PC-9 (cell line): ENCODE data around the gene MAGI2. TPM values are rescaled to one million over a fixed set of nuclear protein-coding genes. Genes with fewer than 3 reads are reported as not detected.

Source experiments
- BruUV-seq: library from RNA; stranded (reverse); fragments of 400-500 nt; replicated peaks from 2 replicates; lab custom pipeline; 2021; lab: Mats Ljungman, UMichigan
- CTCF ChIA-PET: fragments of 300-600 bp; sonication (Branson Sonifier 250); formaldehyde crosslinking; loops from one replicate; lab custom pipeline; 2022; ENCODE audit warnings: antibody characterized with exemption; lab: Charles Lee
- POLR2A ChIA-PET: fragments of 300-600 bp; sonication (Branson Sonifier 250); formaldehyde crosslinking; loops from one replicate; lab custom pipeline; 2022; ENCODE audit warnings: antibody characterized with exemption; ENCODE audit not compliant: unreplicated experiment; lab: Charles Lee
- DNase-seq, 2 experiments: peaks; one replicate each; pipeline versions ENCODE4 v3.0.0 to v3.0.0-alpha.2; 2015 to 2022; ENCODE audit warnings: mixed read lengths in 1 of 2
- H2AFZ ChIP-seq: fragments of 200-600 bp; sonication (generic); 2 replicates; pipeline ENCODE4 v1.8.1; 2017; ENCODE audit warnings: antibody characterized with exemption
- H3F3A ChIP-seq: fragments of 200-600 bp; sonication (generic); 2 replicates; pipeline ENCODE4 v1.8.1; 2017; ENCODE audit warnings: antibody characterized with exemption, mild to moderate bottlenecking, low read depth; ENCODE audit not compliant: insufficient read depth
- H3K27ac ChIP-seq: fragments of 200-600 bp; sonication (generic); 2 replicates; pipeline ENCODE4 v1.6.1; 2016; ENCODE audit warnings: mixed run types
- H3K27me3 ChIP-seq: fragments of 200-600 bp; sonication (generic); 2 replicates; pipeline ENCODE4 v1.6.1; 2016; ENCODE audit warnings: low read depth, mixed run types; ENCODE audit not compliant: insufficient read depth
- H3K36me3 ChIP-seq: fragments of 200-600 bp; sonication (generic); 2 replicates; pipeline ENCODE4 v1.6.1; 2016; ENCODE audit warnings: low read depth, mixed run types
- H3K4me1 ChIP-seq: fragments of 200-600 bp; sonication (generic); replicated peaks from 2 replicates; pipeline ENCODE4 v1.6.1; 2016; ENCODE audit warnings: mixed run types; ENCODE audit not compliant: insufficient read depth
- H3K4me2 ChIP-seq: fragments of 200-600 bp; sonication (generic); 2 replicates; pipeline ENCODE4 v1.6.1; 2017; ENCODE audit warnings: mixed run types
- H3K4me3 ChIP-seq: fragments of 200-600 bp; sonication (generic); 2 replicates; pipeline ENCODE4 v1.6.1; 2016; ENCODE audit warnings: mixed run types
- H3K79me2 ChIP-seq: fragments of 200-600 bp; sonication (generic); 2 replicates; pipeline ENCODE4 v1.6.1; 2017; ENCODE audit warnings: low read depth, mixed run types
- H3K9me2 ChIP-seq: fragments of 200-600 bp; sonication (generic); 2 replicates; pipeline ENCODE4 v1.8.1; 2017; ENCODE audit warnings: mild to moderate bottlenecking; ENCODE audit not compliant: insufficient read depth
- H3K9me3 ChIP-seq: fragments of 200-600 bp; sonication (generic); 2 replicates; pipeline ENCODE4 v1.8.1; 2016; ENCODE audit warnings: low read depth; ENCODE audit not compliant: insufficient read depth
- H4K20me1 ChIP-seq: fragments of 200-600 bp; sonication (generic); 2 replicates; pipeline ENCODE4 v1.8.1; 2017; ENCODE audit not compliant: insufficient read depth
- CTCF ChIP-seq: fragments of 200-600 bp; sonication (generic); conservative IDR thresholded peaks from 2 replicates; pipeline ENCODE4 v1.6.1; 2017; ENCODE audit warnings: mixed run types, antibody characterized with exemption, mild to moderate bottlenecking, moderate library complexity
- EZH2 ChIP-seq: fragments of 200-600 bp; sonication (generic); IDR thresholded peaks from 2 replicates; pipeline ENCODE4 v1.8.0; 2017; ENCODE audit warnings: antibody characterized with exemption, low read depth
- intact Hi-C: fragments of 100-400 bp; cut with micrococcal nuclease; formaldehyde crosslinking; loops from one replicate; pipeline ENCODE4 v1.10.0; 2022; ENCODE audit not compliant: unreplicated experiment
- total RNA-seq: library from RNA; stranded (reverse); gene quantifications from 2 replicates; pipeline ENCODE4 v1.2.3, GENCODE V29; 2021

MAGI2 gene
- total RNA-seq, 1 experiment from 2014 or later, result 0.92 TPM

DNA sequence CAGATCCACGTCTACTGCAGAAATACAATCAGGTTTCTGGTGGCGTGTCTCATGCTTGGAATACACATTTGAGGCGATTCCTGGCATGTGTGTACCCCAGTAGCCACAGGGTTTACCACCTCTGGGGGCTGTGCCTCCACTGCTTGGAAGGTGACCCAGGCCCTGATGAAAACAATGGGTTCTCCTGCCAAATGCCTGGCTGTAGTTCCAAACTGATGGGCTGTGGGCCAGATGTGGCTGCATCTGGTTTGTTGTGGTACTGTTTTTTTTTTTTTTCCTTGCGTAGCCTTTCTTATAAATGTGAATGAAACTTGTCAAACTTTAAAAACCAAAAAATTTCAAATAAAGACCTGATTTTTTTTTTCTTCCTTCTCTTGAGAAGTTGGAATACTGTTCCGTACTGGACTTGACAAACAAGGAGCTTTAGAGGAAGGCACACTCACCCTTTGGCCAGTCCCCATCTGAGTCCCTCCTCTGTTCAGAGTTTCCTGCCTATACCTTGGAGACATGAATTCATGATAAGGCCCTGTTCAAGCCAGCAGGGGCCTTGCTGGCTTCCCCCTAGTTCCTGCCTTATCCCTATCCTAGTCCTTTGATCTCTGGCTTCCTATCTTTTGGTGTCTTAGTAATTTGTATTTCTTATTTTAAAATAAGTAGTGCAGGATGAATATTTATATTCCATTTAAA lies 1437.8 kb downstream of the MAGI2 start:
- no peaks in the 10 kb centered on the region for H3K9me3 ChIP-seq
- intact Hi-C loops, result no loop called here
- H3K79me2 ChIP-seq, result no peaks in the 10 kb centered on the region
- no peaks in the 10 kb centered on the region for H3K36me3 ChIP-seq
- no peak overlapping the region for H2AFZ ChIP-seq
- no peaks in the 10 kb centered on the region for H4K20me1 ChIP-seq
- no peaks in the 10 kb centered on the region for H3K4me1 ChIP-seq
- ChIA-PET POLR2A (no interaction called here), CTCF (no interaction called here)
- no peak overlapping the region for H3K4me2 ChIP-seq
- peaks cover 4% of the 10 kb centered on the region; the same call in 1 of the 2 replicates for H3F3A ChIP-seq
- DNase-seq, result no peak
- peaks cover 6% of the 10 kb centered on the region; the same call in 1 of the 2 replicates for H3K27me3 ChIP-seq
- H3K9me2 ChIP-seq, result no peaks in the 10 kb centered on the region
- no peak overlapping the region for H3K27ac ChIP-seq
- BruUV-seq, result no TSS peak
- H3K4me3 ChIP-seq, result no peak overlapping the region
- TF ChIP-seq EZH2 (no peak), CTCF (no peak)

GRCh38 chr7:78014401-78014800 lies 1439.1 kb downstream of the MAGI2 start:
- no peak overlapping the region for H3K27ac ChIP-seq
- no peaks in the 10 kb centered on the region for H3K79me2 ChIP-seq
- ChIA-PET CTCF (no interaction called here), POLR2A (interaction anchor here (0.6 to 0.7 kb wide), 2 partner anchors 20 to 74 kb away, joined by 3 to 4 read pairs; no protein-coding TSS in a partner anchor)
- peaks cover 6% of the 10 kb centered on the region; the same call in 1 of the 2 replicates for H3K27me3 ChIP-seq
- intact Hi-C loops, result no loop called here
- no peak for DNase-seq
- no peaks in the 10 kb centered on the region for H4K20me1 ChIP-seq
- no TSS peak for BruUV-seq
- H3K4me2 ChIP-seq, result no peak overlapping the region
- H3F3A ChIP-seq, result peaks cover 4% of the 10 kb centered on the region; the same call in 1 of the 2 replicates
- H3K4me3 ChIP-seq, result no peak overlapping the region
- H3K9me2 ChIP-seq, result no peaks in the 10 kb centered on the region
- H3K9me3 ChIP-seq, result no peaks in the 10 kb centered on the region
- H3K4me1 ChIP-seq, result no peaks in the 10 kb centered on the region
- H3K36me3 ChIP-seq, result no peaks in the 10 kb centered on the region
- H2AFZ ChIP-seq, result no peak overlapping the region
- TF ChIP-seq CTCF, result no peak
- no peak for TF ChIP-seq EZH2

DNA sequence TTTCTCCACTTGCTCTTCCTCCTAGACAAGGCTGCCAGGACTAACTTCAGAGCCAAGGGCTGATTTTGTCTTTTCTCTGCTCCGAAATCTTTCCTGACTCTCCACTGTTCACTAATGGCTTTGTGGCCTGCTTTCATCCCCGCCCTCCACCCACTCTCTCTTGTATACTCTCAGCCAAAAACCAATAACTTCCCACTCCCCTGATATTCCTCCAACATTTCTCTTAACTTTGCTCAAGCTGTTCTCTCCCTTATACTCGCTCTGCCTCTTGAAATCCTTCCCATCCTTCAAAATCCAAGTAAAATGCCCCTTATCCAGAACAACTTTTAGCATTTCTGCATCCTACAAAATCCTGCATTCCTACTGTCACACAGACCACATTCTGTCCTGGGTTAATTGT lies 1440.1 kb downstream of the MAGI2 start:
- Histone ChIP-seq H3K27ac (no peak overlapping the region), H3F3A (peaks cover 1% of the 10 kb centered on the region; the same call in 1 of the 2 replicates), H4K20me1 (no peaks in the 10 kb centered on the region), H3K9me3 (no peaks in the 10 kb centered on the region), H3K36me3 (no peaks in the 10 kb centered on the region), H2AFZ (no peak overlapping the region), H3K4me1 (no peaks in the 10 kb centered on the region), H3K4me3 (no peak overlapping the region), H3K9me2 (no peaks in the 10 kb centered on the region), H3K79me2 (no peaks in the 10 kb centered on the region), H3K4me2 (no peak overlapping the region), H3K27me3 (no peaks in the 10 kb centered on the region; the same call in 1 of the 2 replicates)
- POLR2A ChIA-PET, result no interaction called here
- CTCF ChIA-PET, result no interaction called here
- no peak for DNase-seq
- intact Hi-C loops, result no loop called here
- TF ChIP-seq EZH2, result no peak
- no peak for TF ChIP-seq CTCF
- no TSS peak for BruUV-seq
